ENCODE results near the gene DYRK1A. TPM values are rescaled to one million over a fixed set of nuclear protein-coding genes. Genes with fewer than 3 reads are reported as not detected.

Gene DYRK1A
- total RNA-seq, 4 donors from 2014 or later, result 76.5 to 105 (median 91.3) TPM

GRCh38 chr21:37468909-37469308 is 102.3 kb downstream of the DYRK1A start:
- Histone ChIP-seq H3K27ac (no peak overlapping the region), H3K9me3 (no peaks in the 10 kb centered on the region), H3K4me1 (peaks cover 7% of the 10 kb centered on the region), H3K27me3 (no peaks in the 10 kb centered on the region), H3K4me3 (no peak overlapping the region), H3K36me3 (peaks cover 5% of the 10 kb centered on the region)
- no peak for DNase-seq (ENCODE audit: low spot score in 2 of 2)
- TF ChIP-seq POLR2A (IDR thresholded peaks at IDR 0.05), result no peak
- TF ChIP-seq, protein P1, sequence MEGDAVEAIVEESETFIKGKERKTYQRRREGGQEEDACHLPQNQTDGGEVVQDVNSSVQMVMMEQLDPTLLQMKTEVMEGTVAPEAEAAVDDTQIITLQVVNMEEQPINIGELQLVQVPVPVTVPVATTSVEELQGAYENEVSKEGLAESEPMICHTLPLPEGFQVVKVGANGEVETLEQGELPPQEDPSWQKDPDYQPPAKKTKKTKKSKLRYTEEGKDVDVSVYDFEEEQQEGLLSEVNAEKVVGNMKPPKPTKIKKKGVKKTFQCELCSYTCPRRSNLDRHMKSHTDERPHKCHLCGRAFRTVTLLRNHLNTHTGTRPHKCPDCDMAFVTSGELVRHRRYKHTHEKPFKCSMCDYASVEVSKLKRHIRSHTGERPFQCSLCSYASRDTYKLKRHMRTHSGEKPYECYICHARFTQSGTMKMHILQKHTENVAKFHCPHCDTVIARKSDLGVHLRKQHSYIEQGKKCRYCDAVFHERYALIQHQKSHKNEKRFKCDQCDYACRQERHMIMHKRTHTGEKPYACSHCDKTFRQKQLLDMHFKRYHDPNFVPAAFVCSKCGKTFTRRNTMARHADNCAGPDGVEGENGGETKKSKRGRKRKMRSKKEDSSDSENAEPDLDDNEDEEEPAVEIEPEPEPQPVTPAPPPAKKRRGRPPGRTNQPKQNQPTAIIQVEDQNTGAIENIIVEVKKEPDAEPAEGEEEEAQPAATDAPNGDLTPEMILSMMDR (IDR thresholded peaks at IDR 0.05), result no peak
- no peak for TF ChIP-seq POLR2AphosphoS5 (IDR thresholded peaks at IDR 0.05)
- TF ChIP-seq EP300 (IDR thresholded peaks at IDR 0.05), result no peak
- 91% methylated on average over 4 of the region's 4 CpGs for WGBS

- Histone ChIP-seq H3K4me1 (peaks cover 2% of the 10 kb centered on the region), H3K4me3 (no peak overlapping the region), H3K27ac (no peak overlapping the region), H3K27me3 (no peaks in the 10 kb centered on the region), H3K9me3 (no peaks in the 10 kb centered on the region), H3K36me3 (peaks cover 5% of the 10 kb centered on the region)
- WGBS, result 93% methylated on average over 5 of the region's 5 CpGs
- TF ChIP-seq POLR2A (IDR thresholded peaks at IDR 0.05), result no peak
- TF ChIP-seq, protein P1 (IDR thresholded peaks at IDR 0.05), result no peak
- no peak for TF ChIP-seq EP300 (IDR thresholded peaks at IDR 0.05)
- TF ChIP-seq POLR2AphosphoS5 (IDR thresholded peaks at IDR 0.05), result no peak
- DNase-seq (ENCODE audit: low spot score in 2 of 2), result no peak
Observed at GRCh38 chr21:37469441-37469840, 102.9 kb downstream of the DYRK1A start.

DNA sequence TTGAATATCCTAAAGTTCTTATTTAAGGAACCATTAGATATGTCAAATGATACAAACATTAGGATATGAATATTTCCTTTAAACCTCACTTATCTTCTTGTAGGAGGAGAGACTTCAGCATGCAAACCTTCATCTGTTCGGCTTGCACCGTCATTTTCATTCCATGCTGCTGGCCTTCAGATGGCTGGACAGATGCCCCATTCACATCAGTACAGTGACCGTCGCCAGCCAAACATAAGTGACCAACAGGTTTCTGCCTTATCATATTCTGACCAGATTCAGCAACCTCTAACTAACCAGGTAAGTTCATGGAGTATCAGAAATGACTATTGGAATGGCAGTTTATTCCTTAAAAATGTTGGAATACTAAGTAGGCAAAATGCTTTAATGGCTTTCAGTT is 106.0 kb downstream of the DYRK1A start:
- peaks cover 5% of the 10 kb centered on the region for H3K36me3 ChIP-seq
- H3K4me1 ChIP-seq, result peaks cover under 1% of the 10 kb centered on the region
- H3K27me3 ChIP-seq, result no peaks in the 10 kb centered on the region
- no peak for TF ChIP-seq POLR2A (IDR thresholded peaks at IDR 0.05)
- TF ChIP-seq, protein P1 (IDR thresholded peaks at IDR 0.05), result no peak
- no peak for TF ChIP-seq EP300 (IDR thresholded peaks at IDR 0.05)
- TF ChIP-seq POLR2AphosphoS5 (IDR thresholded peaks at IDR 0.05), result no peak
- 77% methylated on average over 4 of the region's 4 CpGs for WGBS
- no peak overlapping the region for H3K27ac ChIP-seq
- no peak for DNase-seq (ENCODE audit: low spot score in 2 of 2)
- H3K9me3 ChIP-seq, result no peaks in the 10 kb centered on the region
- H3K4me3 ChIP-seq, result no peak overlapping the region

- no peak for TF ChIP-seq POLR2AphosphoS5 (IDR thresholded peaks at IDR 0.05)
- Histone ChIP-seq H3K4me3 (no peak overlapping the region), H3K27ac (no peak overlapping the region), H3K27me3 (no peaks in the 10 kb centered on the region), H3K4me1 (peaks cover 5% of the 10 kb centered on the region), H3K9me3 (no peaks in the 10 kb centered on the region), H3K36me3 (peaks cover 5% of the 10 kb centered on the region)
- WGBS, result 82% methylated on average over 6 of the region's 6 CpGs
- no peak for DNase-seq (ENCODE audit: low spot score in 2 of 2)
Observed at GRCh38 chr21:37473491-37473890, 106.9 kb downstream of the DYRK1A start.

DNA sequence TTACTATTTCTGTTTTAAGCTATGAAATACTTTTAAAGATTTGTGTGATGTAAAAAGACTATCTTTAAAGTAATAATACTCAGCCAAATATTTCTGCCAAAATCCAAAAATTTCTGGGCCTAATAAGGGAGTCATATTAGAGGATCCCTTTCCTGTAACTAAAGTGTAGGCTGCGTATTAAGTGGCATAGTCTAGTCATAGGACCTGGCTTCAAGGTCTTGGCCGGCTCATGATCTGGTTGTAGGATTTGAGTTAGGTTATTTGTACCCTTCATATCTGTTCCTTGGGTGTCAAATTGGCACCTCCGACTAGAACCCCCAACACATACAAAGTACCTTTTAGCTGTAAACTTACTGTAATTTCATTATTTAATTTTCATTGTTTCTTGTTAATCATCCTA is 107.8 kb downstream of the DYRK1A start:
- H3K9me3 ChIP-seq, result no peaks in the 10 kb centered on the region
- H3K4me3 ChIP-seq, result no peak overlapping the region
- 91% methylated on average over 3 of the region's 3 CpGs for WGBS
- H3K27me3 ChIP-seq, result no peaks in the 10 kb centered on the region
- TF ChIP-seq, protein P1 (IDR thresholded peaks at IDR 0.05), result no peak
- TF ChIP-seq POLR2AphosphoS5 (IDR thresholded peaks at IDR 0.05) (no peak), POLR2A (IDR thresholded peaks at IDR 0.05) (no peak), EP300 (IDR thresholded peaks at IDR 0.05) (no peak)
- peaks cover 5% of the 10 kb centered on the region for H3K4me1 ChIP-seq
- H3K27ac ChIP-seq, result no peak overlapping the region
- DNase-seq (ENCODE audit: low spot score in 2 of 2), result no peak
- peaks cover 5% of the 10 kb centered on the region for H3K36me3 ChIP-seq

- Histone ChIP-seq H3K4me1 (peaks cover 5% of the 10 kb centered on the region), H3K27me3 (no peaks in the 10 kb centered on the region), H3K27ac (no peak overlapping the region), H3K4me3 (no peak overlapping the region), H3K9me3 (no peaks in the 10 kb centered on the region), H3K36me3 (peaks cover 5% of the 10 kb centered on the region)
- DNase-seq (ENCODE audit: low spot score in 2 of 2), result no peak
- TF ChIP-seq POLR2A (IDR thresholded peaks at IDR 0.05) (no peak), POLR2AphosphoS5 (IDR thresholded peaks at IDR 0.05) (no peak), EP300 (IDR thresholded peaks at IDR 0.05) (no peak)
Observed at GRCh38 chr21:37475186-37475868, 108.8 kb downstream of the DYRK1A start.

All from suprapubic skin (tissue), 4 donors.